Vagina (tissue), 2 donors: ENCODE results near the gene DCTN4. TPM values are rescaled to one million over a fixed set of nuclear protein-coding genes. Genes with fewer than 3 reads are reported as not detected.

Experiments used
- DNase-seq, 2 donors: peaks; one replicate each; pipeline ENCODE4 v3.0.0-alpha.2; 2017; ENCODE audit errors: extremely low spot score in 2 of 2
- H3K27ac ChIP-seq: fragments of 200-600 bp; sonication (generic); one replicate; pipeline ENCODE4 v1.5.1; 2019
- H3K27me3 ChIP-seq: fragments of 200-600 bp; sonication (generic); one replicate; pipeline ENCODE4 v1.5.1; 2019
- H3K36me3 ChIP-seq, 2 donors: fragments of 200-600 bp; sonication (generic); one replicate each; pipeline ENCODE4 v1.5.1; 2017 to 2019
- H3K4me1 ChIP-seq: fragments of 200-600 bp; sonication (generic); one replicate; pipeline ENCODE4 v1.5.1; 2019
- H3K4me3 ChIP-seq, 2 donors: fragments of 200-600 bp; sonication (generic); 1 replicate in 1 of 2; 2 replicates in 1 of 2; pipeline ENCODE4 v1.5.1; 2016 to 2019
- H3K9me3 ChIP-seq: fragments of 200-600 bp; sonication (generic); one replicate; pipeline ENCODE4 v1.5.1; 2019
- POLR2A ChIP-seq, 2 donors: fragments of 450-650 bp; IDR thresholded peaks; one replicate each; pipeline ENCODE4 v1.6.1; 2017; ENCODE audit warnings: antibody characterized with exemption in 2 of 2, mild to moderate bottlenecking in 2 of 2, moderate library complexity in 2 of 2
- POLR2AphosphoS5 ChIP-seq, 2 donors: sonication (generic); formaldehyde crosslinking; IDR thresholded peaks; one replicate each; pipeline ENCODE4 v1.9.0; 2017; ENCODE audit warnings: antibody characterized with exemption in 2 of 2, mild to moderate bottlenecking in 2 of 2, low read depth in 1 of 2; ENCODE audit not compliant: insufficient read depth in 1 of 2
- intact Hi-C: fragments of 100-400 bp; cut with DNase I; formaldehyde crosslinking; loops from one replicate; pipeline ENCODE4 v1.15.1; 2023
- total RNA-seq: library from RNA; depleted of rRNA; stranded (reverse); fragments of >200 nt; gene quantifications from one replicate; pipeline ENCODE4 v1.2.3, GENCODE V29; 2016
- TF ChIP-seq, protein P1 (sequence below), 3 experiments: fragments of 450-650 bp in 2 of 3; fragments of 200-600 bp in 1 of 3; sonication (generic) in 1 of 3; IDR thresholded peaks; one replicate each; pipeline ENCODE4 v1.5.1; 2017 to 2019; ENCODE audit warnings: antibody characterized with exemption in 3 of 3, mild to moderate bottlenecking in 2 of 3, moderate library complexity in 2 of 3

DCTN4 gene
- total RNA-seq, 1 donor from 2014 or later, result 51.3 TPM

DNA sequence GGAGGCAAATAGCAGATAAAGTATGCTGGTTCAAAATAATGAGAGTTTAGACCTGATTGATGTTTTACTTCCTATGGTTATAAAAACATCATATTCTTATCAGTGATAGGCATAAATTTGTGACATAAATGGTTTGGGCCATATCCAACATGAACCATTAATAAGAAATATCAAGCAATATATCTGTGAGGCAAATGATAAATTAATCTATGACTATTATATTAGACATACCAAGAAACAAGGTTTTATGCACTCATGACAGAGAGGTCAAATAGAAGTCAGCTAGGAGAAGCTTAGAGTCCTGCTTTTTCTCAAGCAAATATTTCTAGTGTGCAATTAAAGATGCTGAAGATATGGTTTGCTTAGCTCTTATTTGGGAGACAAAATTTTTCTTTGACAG, 30.2 kb upstream of the DCTN4 start:
- Histone ChIP-seq H3K36me3 (no peaks in the 10 kb centered on the region), H3K9me3 (no peaks in the 10 kb centered on the region), H3K27me3 (no peaks in the 10 kb centered on the region), H3K4me3 (no peak overlapping the region), H3K27ac (no peak overlapping the region), H3K4me1 (peaks cover 45% of the 10 kb centered on the region)
- intact Hi-C loops, result loop anchor here (10.0 kb wide), 1 partner anchor 1384 kb away; no protein-coding TSS in a partner anchor
- TF ChIP-seq POLR2A (IDR thresholded peaks at IDR 0.05) (no peak), POLR2AphosphoS5 (IDR thresholded peaks at IDR 0.05; ENCODE audit: insufficient read depth in 1 of 2, low read depth in 1 of 2) (no peak)
- TF ChIP-seq, protein P1, sequence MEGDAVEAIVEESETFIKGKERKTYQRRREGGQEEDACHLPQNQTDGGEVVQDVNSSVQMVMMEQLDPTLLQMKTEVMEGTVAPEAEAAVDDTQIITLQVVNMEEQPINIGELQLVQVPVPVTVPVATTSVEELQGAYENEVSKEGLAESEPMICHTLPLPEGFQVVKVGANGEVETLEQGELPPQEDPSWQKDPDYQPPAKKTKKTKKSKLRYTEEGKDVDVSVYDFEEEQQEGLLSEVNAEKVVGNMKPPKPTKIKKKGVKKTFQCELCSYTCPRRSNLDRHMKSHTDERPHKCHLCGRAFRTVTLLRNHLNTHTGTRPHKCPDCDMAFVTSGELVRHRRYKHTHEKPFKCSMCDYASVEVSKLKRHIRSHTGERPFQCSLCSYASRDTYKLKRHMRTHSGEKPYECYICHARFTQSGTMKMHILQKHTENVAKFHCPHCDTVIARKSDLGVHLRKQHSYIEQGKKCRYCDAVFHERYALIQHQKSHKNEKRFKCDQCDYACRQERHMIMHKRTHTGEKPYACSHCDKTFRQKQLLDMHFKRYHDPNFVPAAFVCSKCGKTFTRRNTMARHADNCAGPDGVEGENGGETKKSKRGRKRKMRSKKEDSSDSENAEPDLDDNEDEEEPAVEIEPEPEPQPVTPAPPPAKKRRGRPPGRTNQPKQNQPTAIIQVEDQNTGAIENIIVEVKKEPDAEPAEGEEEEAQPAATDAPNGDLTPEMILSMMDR (IDR thresholded peaks at IDR 0.05), result no peak
- no peak for DNase-seq

DNA sequence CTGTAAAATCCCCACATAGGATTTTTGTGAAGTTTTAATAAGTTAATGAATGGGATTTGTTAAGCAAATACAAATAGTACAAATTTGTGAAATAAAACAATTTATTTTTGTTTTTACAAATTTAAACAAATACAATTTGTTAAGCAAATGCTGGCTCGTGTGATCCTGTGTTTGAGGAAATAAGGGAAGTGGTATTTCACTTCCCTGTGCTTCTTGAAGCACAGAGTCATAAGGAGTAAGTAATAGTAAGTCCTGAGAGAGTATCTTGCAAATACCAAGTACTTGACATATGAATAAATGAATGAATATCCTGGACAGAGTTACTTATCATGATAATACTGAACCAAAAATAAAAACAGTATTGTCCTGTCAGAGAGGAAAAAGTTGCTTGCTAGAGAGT, 28.8 kb upstream of the DCTN4 start:
- Histone ChIP-seq H3K4me3 (no peak overlapping the region), H3K4me1 (peaks cover 58% of the 10 kb centered on the region), H3K36me3 (no peaks in the 10 kb centered on the region), H3K27me3 (no peaks in the 10 kb centered on the region), H3K9me3 (no peaks in the 10 kb centered on the region), H3K27ac (no peak overlapping the region)
- intact Hi-C loops, result loop anchor here (10.0 kb wide), 1 partner anchor 1383 kb away; no protein-coding TSS in a partner anchor
- TF ChIP-seq POLR2AphosphoS5 (IDR thresholded peaks at IDR 0.05; ENCODE audit: insufficient read depth in 1 of 2, low read depth in 1 of 2), result no peak
- TF ChIP-seq, protein P1 (IDR thresholded peaks at IDR 0.05), result no peak
- TF ChIP-seq POLR2A (IDR thresholded peaks at IDR 0.05), result no peak
- DNase-seq, result no peak

DNA sequence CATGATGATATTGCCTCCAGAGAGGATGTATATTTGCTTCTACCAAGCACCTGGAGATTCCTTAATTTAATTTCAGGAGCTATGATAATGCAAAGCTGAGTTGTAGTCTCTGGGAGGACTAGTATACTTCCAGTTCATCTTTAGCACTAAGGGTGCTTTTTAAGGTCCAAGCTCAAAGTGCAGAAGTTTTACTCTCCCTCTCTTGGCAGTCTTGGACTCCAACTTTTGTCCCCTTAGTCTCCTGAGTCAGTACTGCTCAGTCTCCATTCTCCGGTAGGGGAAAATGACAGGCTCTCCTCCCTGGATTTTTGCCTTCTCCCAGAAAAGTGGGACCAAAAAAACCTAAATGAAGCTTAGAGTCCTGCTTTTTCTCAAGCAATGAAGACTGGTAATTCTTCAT, 28.1 kb upstream of the DCTN4 start:
- no peaks in the 10 kb centered on the region for H3K27me3 ChIP-seq
- no peaks in the 10 kb centered on the region for H3K36me3 ChIP-seq
- H3K9me3 ChIP-seq, result no peaks in the 10 kb centered on the region
- H3K4me1 ChIP-seq, result peaks cover 66% of the 10 kb centered on the region
- TF ChIP-seq POLR2AphosphoS5 (IDR thresholded peaks at IDR 0.05; ENCODE audit: insufficient read depth in 1 of 2, low read depth in 1 of 2), result no peak
- TF ChIP-seq, protein P1 (IDR thresholded peaks at IDR 0.05), result no peak
- no peak for TF ChIP-seq POLR2A (IDR thresholded peaks at IDR 0.05)
- no peak overlapping the region for H3K27ac ChIP-seq
- no peak overlapping the region for H3K4me3 ChIP-seq
- intact Hi-C loops, result loop anchor here (10.0 kb wide), 1 partner anchor 1382 kb away; no protein-coding TSS in a partner anchor
- DNase-seq, result no peak

DNA sequence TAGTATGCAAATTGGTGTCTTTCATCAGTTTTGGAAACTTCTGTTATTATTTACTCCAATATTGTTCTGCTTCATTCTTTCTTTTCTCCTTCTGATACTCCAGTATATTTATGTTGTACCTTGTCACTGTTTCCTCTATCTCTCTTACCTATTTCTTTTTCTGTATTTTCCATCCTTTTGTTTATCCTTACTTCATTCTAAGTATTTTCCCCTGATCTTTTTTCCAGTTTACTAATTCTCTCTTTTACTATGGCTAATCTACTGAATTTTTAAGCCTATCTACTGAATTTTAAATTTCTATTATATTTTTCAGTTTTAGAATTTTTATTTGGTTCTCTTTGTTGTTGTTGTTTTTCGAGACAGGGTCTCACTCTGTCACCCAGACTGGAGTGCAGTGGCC, 27.1 kb upstream of the DCTN4 start:
- no peaks in the 10 kb centered on the region for H3K9me3 ChIP-seq
- no peak overlapping the region for H3K4me3 ChIP-seq
- DNase-seq, result no peak
- H3K27ac ChIP-seq, result no peak overlapping the region
- no peak for TF ChIP-seq POLR2AphosphoS5 (IDR thresholded peaks at IDR 0.05; ENCODE audit: insufficient read depth in 1 of 2, low read depth in 1 of 2)
- TF ChIP-seq, protein P1 (IDR thresholded peaks at IDR 0.05), result no peak
- TF ChIP-seq POLR2A (IDR thresholded peaks at IDR 0.05), result no peak
- H3K4me1 ChIP-seq, result peaks cover 69% of the 10 kb centered on the region
- intact Hi-C loops, result loop anchor here (10.0 kb wide), 1 partner anchor 1381 kb away; no protein-coding TSS in a partner anchor
- no peaks in the 10 kb centered on the region for H3K27me3 ChIP-seq
- H3K36me3 ChIP-seq, result no peaks in the 10 kb centered on the region

DNA sequence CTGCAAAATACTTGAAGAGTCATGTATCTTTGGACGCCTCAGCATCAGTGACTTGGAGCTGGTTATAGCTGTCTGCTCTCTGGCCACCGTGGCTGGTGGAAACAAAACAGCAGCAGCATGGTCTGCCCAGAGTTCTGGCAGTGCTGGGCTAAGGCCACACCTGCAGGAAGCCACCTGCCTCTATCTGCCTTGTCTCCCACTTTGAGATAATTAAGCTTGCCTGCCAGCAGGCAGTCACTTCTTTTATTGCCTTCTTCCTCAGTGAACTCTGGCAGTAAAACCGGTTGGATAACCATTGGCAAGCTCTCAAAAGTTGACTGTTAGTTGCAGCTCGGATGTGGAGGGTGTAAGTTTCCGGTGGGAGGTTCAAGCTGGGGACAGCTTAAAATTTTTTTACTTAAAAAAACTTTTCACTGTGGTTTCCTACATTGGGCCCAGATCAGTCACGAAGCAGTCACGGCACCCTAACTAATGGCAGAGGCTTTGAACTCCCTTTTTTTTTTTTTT, 24.7 kb upstream of the DCTN4 start:
- TF ChIP-seq POLR2A (IDR thresholded peaks at IDR 0.05) (no peak), POLR2AphosphoS5 (IDR thresholded peaks at IDR 0.05; ENCODE audit: insufficient read depth in 1 of 2, low read depth in 1 of 2) (peak; percentile 61 to 90)
- TF ChIP-seq, protein P1 (IDR thresholded peaks at IDR 0.05), result no peak
- intact Hi-C loops, result loop anchor here (10.0 kb wide), 1 partner anchor 1379 kb away; no protein-coding TSS in a partner anchor
- no peaks in the 10 kb centered on the region for H3K9me3 ChIP-seq
- no peaks in the 10 kb centered on the region for H3K27me3 ChIP-seq
- H3K4me1 ChIP-seq, result peaks cover 64% of the 10 kb centered on the region
- DNase-seq, result peak in 1 of 2 donors; percentile 93
- no peaks in the 10 kb centered on the region for H3K36me3 ChIP-seq
- no peak overlapping the region for H3K4me3 ChIP-seq
- H3K27ac ChIP-seq, result peak overlapping the region; percentile 86
